PC-3 (cell line): Measurements from ENCODE around the gene TUFT1. TPM values are rescaled to one million over a fixed set of nuclear protein-coding genes. Genes with fewer than 3 reads are reported as not detected.

Experiments
- ATAC-seq: fragments of 200-7000 bp; cut with Tn5 transposase; 2 replicates; pipeline ENCODE4 v1.9.1; 2020; ENCODE audit warnings: mild to moderate bottlenecking, moderate library complexity
- BruUV-seq: library from RNA; stranded (reverse); fragments of 400-500 nt; replicated peaks from 2 replicates; lab custom pipeline; 2021; lab: Mats Ljungman, UMichigan
- CTCF ChIA-PET: fragments of 300-600 bp; sonication (Branson Sonifier 250); formaldehyde crosslinking; loops from one replicate; lab custom pipeline; 2022; ENCODE audit warnings: antibody characterized with exemption; lab: Charles Lee
- POLR2A ChIA-PET: fragments of 300-600 bp; sonication (Branson Sonifier 250); formaldehyde crosslinking; loops from one replicate; lab custom pipeline; 2022; ENCODE audit warnings: antibody characterized with exemption; ENCODE audit not compliant: unreplicated experiment; lab: Charles Lee
- DNase-seq: peaks from one replicate; pipeline ENCODE4 v3.0.0-alpha.2; 2015
- H2AFZ ChIP-seq: fragments of 300-600 bp; sonication (generic); 2 replicates; pipeline ENCODE4 v1.6.0; 2016; ENCODE audit warnings: antibody characterized with exemption, low read length
- H3F3A ChIP-seq: fragments of 300-600 bp; sonication (generic); one replicate; pipeline ENCODE4 v1.6.0; 2017; ENCODE audit warnings: antibody characterized with exemption, low read length, control low read depth, mild to moderate bottlenecking; ENCODE audit not compliant: unreplicated experiment
- H3K27ac ChIP-seq: fragments of 300-600 bp; sonication (generic); 2 replicates; pipeline ENCODE4 v1.5.1; 2016; ENCODE audit warnings: mild to moderate bottlenecking, low read length
- H3K27me3 ChIP-seq: fragments of 300-600 bp; sonication (generic); 2 replicates; pipeline ENCODE4 v1.6.1; 2016; ENCODE audit warnings: low read length, mixed read lengths
- H3K36me3 ChIP-seq: fragments of 300-600 bp; sonication (generic); 2 replicates; pipeline ENCODE4 v1.6.1; 2016; ENCODE audit warnings: low read depth, mixed run types, low read length, mixed read lengths
- H3K4me1 ChIP-seq: fragments of 300-600 bp; sonication (generic); 2 replicates; pipeline ENCODE4 v1.5.1; 2016; ENCODE audit warnings: low read length; ENCODE audit not compliant: insufficient read depth
- H3K4me2 ChIP-seq: fragments of 300-600 bp; sonication (generic); 2 replicates; pipeline ENCODE4 v1.6.0; 2016; ENCODE audit warnings: low read length
- H3K4me3 ChIP-seq: fragments of 300-600 bp; sonication (generic); 2 replicates; pipeline ENCODE4 v1.5.1; 2016; ENCODE audit warnings: mild to moderate bottlenecking, low read length, mixed read lengths
- H3K79me2 ChIP-seq: fragments of 300-600 bp; sonication (generic); 2 replicates; pipeline ENCODE4 v1.6.1; 2017; ENCODE audit warnings: low read length, mixed read lengths
- H3K9ac ChIP-seq: fragments of 300-600 bp; sonication (generic); 2 replicates; pipeline ENCODE4 v1.6.0; 2016; ENCODE audit warnings: mild to moderate bottlenecking, low read length
- H3K9me2 ChIP-seq: fragments of 300-600 bp; sonication (generic); replicated peaks from 2 replicates; pipeline ENCODE4 v1.6.1; 2016; ENCODE audit warnings: mixed run types, low read length, mixed read lengths
- H3K9me3 ChIP-seq: fragments of 300-600 bp; sonication (generic); 2 replicates; pipeline ENCODE4 v1.6.1; 2016; ENCODE audit warnings: low read length, mixed read lengths
- H4K20me1 ChIP-seq: fragments of 300-600 bp; sonication (generic); 2 replicates; pipeline ENCODE4 v1.6.1; 2016; ENCODE audit warnings: low read length, mixed read lengths
- CTCF ChIP-seq: fragments of 300-600 bp; sonication (generic); conservative IDR thresholded peaks from 2 replicates; pipeline ENCODE4 v1.5.1; 2017; ENCODE audit warnings: antibody characterized with exemption, low read depth, mild to moderate bottlenecking, low read length
- EZH2 ChIP-seq: fragments of 300-600 bp; sonication (generic); IDR thresholded peaks from one replicate; pipeline ENCODE4 v1.6.1; 2017; ENCODE audit warnings: antibody characterized with exemption, mild to moderate bottlenecking, low read length; ENCODE audit not compliant: unreplicated experiment
- EZH2phosphoT487 ChIP-seq: fragments of 300-600 bp; sonication (generic); IDR thresholded peaks from 2 replicates; pipeline ENCODE4 v1.6.1; 2018; ENCODE audit warnings: mild to moderate bottlenecking, antibody characterized with exemption, low read length, borderline replicate concordance
- intact Hi-C: fragments of 100-400 bp; cut with micrococcal nuclease; formaldehyde crosslinking; loops from 2 replicates; pipeline ENCODE4 v1.9.0; 2023
- total RNA-seq: library from RNA; depleted of rRNA; stranded (reverse); fragments of >200 nt; gene quantifications from 2 replicates; pipeline ENCODE4 v1.2.3, GENCODE V29; 2014

Gene TUFT1
- total RNA-seq, 1 experiment from 2014 or later: 33.9 TPM

GRCh38 chr1:151611288-151611790 is 71.2 kb downstream of the TUFT1 start:
- H3K4me2 ChIP-seq: peak overlapping the region; percentile 89
- BruUV-seq: no TSS peak
- intact Hi-C loops: loop anchor here (10.0 kb wide), 2 partner anchors 223 to 383 kb away; partner anchors contain the start of genes C2CD4D, RORC and S100A10
- peaks cover 39% of the 10 kb centered on the region for H3K79me2 ChIP-seq
- peak overlapping the region; percentile 95; the same call in 1 of the 2 replicates for H2AFZ ChIP-seq
- H3K27ac ChIP-seq: no peak overlapping the region
- ATAC-seq (peak; percentile 6; the same call in 1 of the 2 replicates), DNase-seq (peak; percentile 71)
- no peaks in the 10 kb centered on the region for H3K9me3 ChIP-seq
- TF ChIP-seq EZH2: no peak
- no peak for TF ChIP-seq CTCF
- no peak for TF ChIP-seq EZH2phosphoT487
- no peaks in the 10 kb centered on the region for H3K9me2 ChIP-seq
- H3K27me3 ChIP-seq: no peaks in the 10 kb centered on the region
- no peaks in the 10 kb centered on the region for H3K36me3 ChIP-seq
- no peak overlapping the region for H3K9ac ChIP-seq
- CTCF ChIA-PET: interaction anchor here (0.6 kb wide), 1 partner anchor 82 kb away, joined by 3 read pairs; no protein-coding TSS in a partner anchor
- H4K20me1 ChIP-seq: no peaks in the 10 kb centered on the region
- peaks cover 55% of the 10 kb centered on the region for H3K4me1 ChIP-seq
- peaks cover 2% of the 10 kb centered on the region for H3F3A ChIP-seq
- POLR2A ChIA-PET: no interaction called here
- peak overlapping the region; percentile 87; the same call in 1 of the 2 replicates for H3K4me3 ChIP-seq

- Histone ChIP-seq H3F3A (peaks cover 9% of the 10 kb centered on the region), H3K27me3 (no peaks in the 10 kb centered on the region), H3K9me2 (no peaks in the 10 kb centered on the region), H3K79me2 (peaks cover 44% of the 10 kb centered on the region), H2AFZ (peak within 1 kb of the TSS; percentile 95), H3K4me3 (peak within 1 kb of the TSS; percentile 87), H3K4me1 (peaks cover 55% of the 10 kb centered on the region), H3K9me3 (no peaks in the 10 kb centered on the region), H3K4me2 (peak within 1 kb of the TSS; percentile 89), H4K20me1 (peaks cover 3% of the 10 kb centered on the region; the same call in 1 of the 2 replicates), H3K36me3 (no peaks in the 10 kb centered on the region), H3K9ac (peak within 1 kb of the TSS; percentile 83), H3K27ac (peak within 1 kb of the TSS; percentile 25; the same call in 1 of the 2 replicates)
- ATAC-seq (peak; percentile 82), DNase-seq (peak; percentile 93)
- POLR2A ChIA-PET: interaction anchor here (0.6 kb wide), 1 partner anchor 65 kb away, joined by 5 read pairs; no protein-coding TSS in a partner anchor
- CTCF ChIA-PET: interaction anchor here (0.6 kb wide), 1 partner anchor 81 kb away, joined by 3 read pairs; no protein-coding TSS in a partner anchor
- intact Hi-C loops: loop anchor here (2.0 to 10.0 kb wide), 3 partner anchors 17 to 383 kb away; partner anchors contain the start of genes C2CD4D, RORC and S100A10
- TF ChIP-seq CTCF: no peak
- BruUV-seq: no TSS peak
Measured at GRCh38 chr1:151611832-151612500, 71.9 kb downstream of the TUFT1 start, which contains the start of gene SNX27. TSS of gene SNX27 (plus strand) at chr1:151612050. CDS start at chr1:151612202, 152 bp downstream.
